CD1c-positive myeloid dendritic cell (primary cell): ENCODE data around the gene NAP1L4.
"Not testable (repeated sequence)": the region's sequence is repeated elsewhere in the genome, so short reads cannot be mapped to it uniquely, and the experiment has no call there.

Experiments
- DNase-seq: peaks from one replicate; pipeline ENCODE4 v3.0.0-alpha.2; 2016; ENCODE audit errors: extremely low spot score

NAP1L4 gene

GRCh38 chr11:2937641-2938457, 54.3 kb downstream of the NAP1L4 start:
- DNase-seq = not testable (repeated sequence)

- DNase-seq = no peak
Observed at GRCh38 chr11:2934611-2935239, 57.4 kb downstream of the NAP1L4 start.

GRCh38 chr11:2934021-2934550, 58.0 kb downstream of the NAP1L4 start:
- no peak for DNase-seq

GRCh38 chr11:2933375-2934020, 58.6 kb downstream of the NAP1L4 start:
- peak; percentile 96 for DNase-seq

- peak; percentile 80 for DNase-seq
Observed at GRCh38 chr11:2932850-2933251, 59.3 kb downstream of the NAP1L4 start.

GRCh38 chr11:2931771-2932738, 60.1 kb downstream of the NAP1L4 start:
- DNase-seq = no peak

GRCh38 chr11:2931420-2931746, 60.7 kb downstream of the NAP1L4 start:
- no peak for DNase-seq

GRCh38 chr11:2930704-2931419, 61.3 kb downstream of the NAP1L4 start:
- DNase-seq = peak; percentile 29

- DNase-seq = peak; percentile 81
Observed at GRCh38 chr11:2929950-2930703, 62.0 kb downstream of the NAP1L4 start.

- DNase-seq = peak; percentile 89
Observed at GRCh38 chr11:2929531-2929949, 62.6 kb downstream of the NAP1L4 start.

GRCh38 chr11:2928605-2929530, 63.3 kb downstream of the NAP1L4 start, which contains the start of gene PHLDA2:
PHLDA2 (minus strand) TSS chr11:2929420; CDS start chr11:2929364, 56 bp downstream.
- peak; percentile 84 for DNase-seq

- DNase-seq = peak; percentile 35
Observed at GRCh38 chr11:2927851-2928604, 64.1 kb downstream of the NAP1L4 start.

GRCh38 chr11:2927121-2927800, 64.9 kb downstream of the NAP1L4 start:
- no peak for DNase-seq

- DNase-seq = no peak
Observed at GRCh38 chr11:2926611-2927051, 65.5 kb downstream of the NAP1L4 start.

- no peak for DNase-seq
Observed at GRCh38 chr11:2924821-2925675, 67.1 kb downstream of the NAP1L4 start.

GRCh38 chr11:2924381-2924780, 67.7 kb downstream of the NAP1L4 start:
- no peak for DNase-seq
